HL-60/S4 treated with phorbol 12-myristate 13-acetate at 8.2 ng/mL for 4 days and 3 days (cell line): ENCODE results near the gene ASB3.
"Not testable (repeated sequence)": the region's sequence is repeated elsewhere in the genome, so short reads cannot be mapped to it uniquely, and the experiment has no call there.

Experiments used
- in situ Hi-C: fragments of 300-500 bp; cut with MboI; formaldehyde crosslinking; loops from 2 replicates; pipeline ENCODE4 v1.15.0; 2022; ENCODE audit warnings: low sequenced_read_pairs

Gene ASB3

GRCh38 chr2:53660886-53661285 lies 125.9 kb downstream of the ASB3 start:
- in situ Hi-C loops, result no loop called here

- in situ Hi-C loops, result not testable (repeated sequence)
Observed at GRCh38 chr2:53658474-53658873, 128.3 kb downstream of the ASB3 start.

- in situ Hi-C loops, result no loop called here
Observed at GRCh38 chr2:53655256-53655655, 131.5 kb downstream of the ASB3 start.

- in situ Hi-C loops, result no loop called here
Observed at GRCh38 chr2:53654396-53654795, 132.4 kb downstream of the ASB3 start.

- in situ Hi-C loops, result no loop called here
Observed at GRCh38 chr2:53652131-53652530, 134.6 kb downstream of the ASB3 start.

- in situ Hi-C loops, result no loop called here
Observed at GRCh38 chr2:53646788-53647187, 140.0 kb downstream of the ASB3 start.

GRCh38 chr2:53641290-53641689 lies 145.5 kb downstream of the ASB3 start:
- in situ Hi-C loops, result no loop called here

- in situ Hi-C loops, result no loop called here
Observed at GRCh38 chr2:53640466-53640865, 146.3 kb downstream of the ASB3 start.

- in situ Hi-C loops, result no loop called here
Observed at GRCh38 chr2:53636596-53636995, 150.2 kb downstream of the ASB3 start.

- in situ Hi-C loops, result no loop called here
Observed at GRCh38 chr2:53636109-53636508, 150.6 kb downstream of the ASB3 start.

- in situ Hi-C loops, result no loop called here
Observed at GRCh38 chr2:53635694-53636093, 151.1 kb downstream of the ASB3 start.

GRCh38 chr2:53633441-53633840 lies 153.3 kb downstream of the ASB3 start:
- in situ Hi-C loops, result no loop called here

GRCh38 chr2:53632714-53633113 lies 154.0 kb downstream of the ASB3 start:
- in situ Hi-C loops, result no loop called here

- in situ Hi-C loops, result no loop called here
Observed at GRCh38 chr2:53632126-53632460, 154.7 kb downstream of the ASB3 start.

GRCh38 chr2:53631313-53632125 lies 155.2 kb downstream of the ASB3 start:
- in situ Hi-C loops, result no loop called here

GRCh38 chr2:53630026-53630606 lies 156.6 kb downstream of the ASB3 start:
- in situ Hi-C loops, result no loop called here

- in situ Hi-C loops, result no loop called here
Observed at GRCh38 chr2:53629501-53629900, 157.3 kb downstream of the ASB3 start.

GRCh38 chr2:53629001-53629400 lies 157.8 kb downstream of the ASB3 start:
- in situ Hi-C loops, result no loop called here

GRCh38 chr2:53622141-53622540 lies 164.6 kb downstream of the ASB3 start:
- in situ Hi-C loops, result no loop called here

- in situ Hi-C loops, result no loop called here
Observed at GRCh38 chr2:53620981-53621380, 165.8 kb downstream of the ASB3 start.
